GM19099 (cell line): Measurements from ENCODE around the gene SCIN.

ENCODE experiments used
- POLR2A ChIP-seq: IDR thresholded peaks from 3 replicates; pipeline ENCODE4 v1.6.1; 2011; ENCODE audit warnings: low read depth; ENCODE audit not compliant: insufficient read length; ENCODE audit errors: extremely low read depth

SCIN gene

DNA sequence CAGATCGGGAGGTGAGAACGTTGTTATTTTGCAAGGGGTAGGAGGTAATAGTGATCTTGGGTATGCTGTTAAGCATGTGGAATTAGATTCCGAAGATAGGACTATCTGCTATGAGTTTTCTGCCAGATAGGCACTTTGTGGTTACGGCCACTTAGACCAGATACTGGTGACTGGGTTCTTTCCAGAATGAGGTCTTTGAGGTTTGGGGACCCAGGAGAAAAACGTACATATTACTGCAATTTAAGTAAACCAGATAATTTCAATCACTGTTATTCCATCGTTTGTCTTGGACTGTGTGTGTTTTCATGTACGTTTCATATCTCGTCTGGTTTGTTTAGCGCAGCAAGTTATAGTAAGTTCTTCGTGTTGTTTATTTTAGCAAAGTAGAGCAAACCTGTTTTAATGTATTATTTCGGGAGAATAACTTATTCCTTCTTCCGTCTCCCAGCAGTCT, 117.2 kb downstream of the SCIN start:
- no peak for TF ChIP-seq POLR2A

DNA sequence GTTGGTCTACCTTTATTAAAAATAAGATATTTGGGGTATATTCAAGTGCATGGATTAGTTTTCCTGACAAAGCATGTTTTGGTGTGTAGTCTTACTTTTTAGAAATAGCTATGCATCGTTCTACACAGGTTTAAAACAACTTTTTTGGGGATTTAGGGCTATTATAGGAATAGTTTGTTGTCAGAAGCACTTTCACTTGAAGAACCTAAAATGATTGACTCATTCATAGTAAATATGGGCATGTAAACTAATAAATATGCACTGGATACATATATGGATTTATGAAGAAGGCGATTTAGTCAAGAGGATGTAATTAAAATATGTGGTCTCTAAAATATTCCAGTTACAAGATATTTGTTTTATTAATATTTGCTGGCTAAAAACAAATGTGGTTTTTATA, 118.9 kb downstream of the SCIN start:
- TF ChIP-seq POLR2A: no peak

DNA sequence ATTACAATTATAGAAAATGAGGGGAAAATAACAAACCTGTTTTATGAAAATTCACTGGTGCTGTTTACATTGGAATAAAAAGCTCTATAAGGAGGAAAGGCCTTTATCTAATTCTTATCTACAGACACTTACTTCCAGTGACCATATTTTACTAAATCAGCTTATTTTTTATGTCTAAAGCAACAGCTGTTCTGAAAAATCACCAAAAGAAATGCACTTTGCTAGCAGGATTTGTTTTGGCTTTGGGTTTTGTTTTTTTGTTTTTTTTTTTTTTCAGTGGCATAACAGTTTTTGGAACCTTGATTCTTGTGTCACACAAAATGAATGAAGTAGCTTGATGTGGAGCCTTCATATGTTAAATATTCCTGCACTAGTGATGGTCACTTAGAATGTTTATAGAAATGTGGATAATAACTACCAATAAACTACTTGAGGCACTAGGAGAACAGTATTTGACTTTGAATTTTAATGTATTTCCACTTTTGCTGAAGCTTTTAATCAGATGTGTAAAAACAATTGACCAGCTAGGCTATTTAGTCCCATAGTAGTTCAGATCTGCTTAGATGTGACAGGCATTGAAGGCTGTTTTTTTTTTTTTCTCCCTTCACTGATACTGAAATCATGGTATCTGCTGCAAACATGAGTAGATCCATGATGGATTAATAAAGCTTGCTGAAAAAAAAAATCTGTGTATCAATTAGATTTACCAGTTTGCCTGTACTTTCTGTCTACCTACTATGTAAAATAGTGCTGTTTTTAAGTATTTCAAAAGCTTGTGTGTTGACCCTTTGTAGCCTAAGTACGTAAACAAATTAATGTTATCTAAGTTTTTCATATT, 119.7 kb downstream of the SCIN start:
- no peak for TF ChIP-seq POLR2A

- no peak for TF ChIP-seq POLR2A
Observed at GRCh38 chr7:12692035-12692434, 121.5 kb downstream of the SCIN start.

GRCh38 chr7:12692479-12693259, 122.1 kb downstream of the SCIN start:
- TF ChIP-seq POLR2A: no peak

- no peak for TF ChIP-seq POLR2A
Observed at GRCh38 chr7:12694817-12695216, 124.3 kb downstream of the SCIN start.

DNA sequence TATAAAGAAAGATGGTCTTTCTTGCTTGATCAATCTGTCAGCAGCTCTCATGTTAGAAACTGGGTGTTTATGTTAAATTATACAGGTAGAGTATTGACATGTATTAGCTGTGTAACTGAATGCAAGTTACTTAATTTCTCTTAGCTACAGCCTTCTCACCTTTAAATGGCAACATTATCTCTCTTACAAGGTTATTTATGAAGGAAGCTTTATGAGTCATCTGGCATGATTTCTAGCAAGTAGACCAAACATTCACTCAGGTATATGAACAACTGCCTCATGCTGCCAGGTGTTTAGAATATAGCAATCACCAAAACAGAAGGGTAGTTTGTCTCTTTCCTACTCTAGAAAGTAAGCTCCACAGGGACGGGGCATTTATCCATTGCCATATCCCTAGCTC, 125.4 kb downstream of the SCIN start:
- TF ChIP-seq POLR2A: no peak

DNA sequence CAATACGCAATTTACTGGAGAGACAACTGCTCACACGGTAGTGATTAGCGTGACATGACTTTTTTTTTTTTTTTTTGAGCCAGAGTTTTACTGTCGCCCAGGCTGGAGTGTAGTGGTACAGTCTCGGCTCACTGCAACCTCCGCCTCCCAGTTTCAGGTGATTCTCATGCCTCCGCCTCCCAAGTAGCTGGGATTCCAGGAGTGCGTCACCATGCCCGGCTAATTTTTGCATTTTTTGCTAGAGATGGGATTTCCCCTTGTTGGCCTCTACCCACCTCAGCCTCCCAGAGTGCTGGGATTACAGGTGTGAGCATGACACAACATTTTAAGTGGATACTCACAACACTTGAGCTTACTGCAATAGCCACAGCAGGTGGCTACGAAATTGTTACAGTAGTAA, 128.8 kb downstream of the SCIN start:
- TF ChIP-seq POLR2A: no peak

GRCh38 chr7:12701433-12701832, 130.9 kb downstream of the SCIN start:
- TF ChIP-seq POLR2A: no peak

DNA sequence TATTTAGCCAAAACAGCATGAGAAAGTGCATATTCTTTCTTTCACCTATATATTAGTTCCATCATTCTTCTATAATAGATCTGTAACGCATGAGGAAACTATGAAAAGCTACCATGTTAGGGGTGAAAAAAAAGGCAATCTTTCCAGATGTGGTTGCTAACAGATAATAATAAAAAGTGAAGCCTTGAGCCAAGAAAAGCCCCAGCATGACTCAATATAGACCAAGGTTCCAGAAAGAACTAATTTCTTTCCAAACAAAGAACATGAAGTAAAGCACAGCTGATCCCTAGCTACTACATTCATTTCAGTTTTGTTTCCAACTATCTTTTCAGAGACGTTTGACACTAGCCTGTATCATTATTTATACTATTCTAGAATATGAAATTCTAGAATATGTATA, 133.4 kb downstream of the SCIN start:
- no peak for TF ChIP-seq POLR2A

GRCh38 chr7:12705878-12706277, 135.4 kb downstream of the SCIN start:
- TF ChIP-seq POLR2A: no peak

DNA sequence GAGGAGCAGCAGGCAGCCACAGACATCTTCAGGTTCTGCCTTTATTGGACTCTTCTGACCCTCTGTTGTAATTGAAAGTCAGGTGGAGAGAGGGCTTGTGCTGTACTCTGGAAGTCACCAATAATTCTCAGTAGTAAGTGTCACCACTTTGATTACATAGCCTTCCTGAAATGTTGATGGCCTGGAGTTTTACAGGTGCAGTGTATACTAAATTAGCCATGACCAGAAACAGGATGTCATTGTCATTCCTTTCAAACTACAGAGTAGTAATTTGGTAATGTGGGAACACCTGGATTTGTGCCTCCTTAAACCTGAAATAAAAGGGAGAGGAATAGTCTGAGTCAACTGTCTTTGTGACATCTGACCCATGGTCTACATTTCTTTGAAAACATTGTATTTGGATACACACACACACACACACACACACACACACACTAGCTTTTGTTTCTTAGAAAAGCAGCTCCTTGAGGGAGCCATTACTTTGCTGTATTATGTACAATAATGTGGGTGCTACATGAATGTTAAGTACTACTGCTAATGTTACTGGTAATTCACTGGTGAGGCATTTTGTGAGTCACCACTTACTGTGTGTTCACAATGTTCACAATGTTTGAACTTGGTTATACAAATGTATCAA, 136.5 kb downstream of the SCIN start:
- TF ChIP-seq POLR2A: no peak

- no peak for TF ChIP-seq POLR2A
Observed at GRCh38 chr7:12708314-12708713, 137.8 kb downstream of the SCIN start.
